Activated CD4-positive, CD25-positive, alpha-beta regulatory T cell treated with anti-CD3 and anti-CD28 coated beads, Interleukin-2, amount 50 U/mL, for 72 hours (primary cell): ENCODE results near the gene ARMC5.
A peak's percentile ranks its signal among the peaks of the same experiment; 100 is the strongest.
"Not testable (repeated sequence)": the region's sequence is repeated elsewhere in the genome, so short reads cannot be mapped to it uniquely, and the experiment has no call there.

Experiments
- DNase-seq: peaks from one replicate; pipeline ENCODE4 v3.0.0; 2021

ARMC5 gene

GRCh38 chr16:31458844-31459686, at the start of gene ARMC5:
TSS of gene ARMC5 (plus strand) at chr16:31459501. CDS start at chr16:31459525, 24 bp downstream.
- peak; percentile 93 for DNase-seq

- DNase-seq, result no peak
These were observed 49.2 kb upstream of the ARMC5 start for GRCh38 chr16:31410082-31410481.

GRCh38 chr16:31411024-31411844, 48.1 kb upstream of the ARMC5 start:
- no peak for DNase-seq

- DNase-seq, result no peak
These were observed 46.6 kb upstream of the ARMC5 start for GRCh38 chr16:31412750-31413149.

- DNase-seq, result no peak
These were observed 45.9 kb upstream of the ARMC5 start for GRCh38 chr16:31413381-31413780.

GRCh38 chr16:31413943-31414342, 45.4 kb upstream of the ARMC5 start:
- DNase-seq, result no peak

GRCh38 chr16:31414706-31415105, 44.6 kb upstream of the ARMC5 start:
- no peak for DNase-seq

GRCh38 chr16:31416371-31416770, 42.9 kb upstream of the ARMC5 start:
- no peak for DNase-seq

GRCh38 chr16:31417036-31417435, 42.3 kb upstream of the ARMC5 start:
- not testable (repeated sequence) for DNase-seq

GRCh38 chr16:31417916-31418315, 41.4 kb upstream of the ARMC5 start:
- DNase-seq, result no peak

GRCh38 chr16:31420037-31420436, 39.3 kb upstream of the ARMC5 start:
- no peak for DNase-seq

- DNase-seq, result no peak
These were observed 37.7 kb upstream of the ARMC5 start for GRCh38 chr16:31421587-31421986.

GRCh38 chr16:31423241-31423640, 36.1 kb upstream of the ARMC5 start:
- no peak for DNase-seq

- DNase-seq, result no peak
These were observed 35.5 kb upstream of the ARMC5 start for GRCh38 chr16:31423801-31424200.

GRCh38 chr16:31427441-31428278, 31.6 kb upstream of the ARMC5 start:
- DNase-seq, result peak; percentile 67

GRCh38 chr16:31428279-31428597, 31.1 kb upstream of the ARMC5 start, which contains the start of gene COX6A2:
TSS of gene COX6A2 (minus strand) at chr16:31428360. CDS start at chr16:31428325, 35 bp downstream.
- no peak for DNase-seq

GRCh38 chr16:31428638-31429247, 30.6 kb upstream of the ARMC5 start:
- no peak for DNase-seq

GRCh38 chr16:31429314-31429713, 30.0 kb upstream of the ARMC5 start:
- no peak for DNase-seq

GRCh38 chr16:31429796-31430195, 29.5 kb upstream of the ARMC5 start:
- DNase-seq, result no peak

- DNase-seq, result no peak
These were observed 28.8 kb upstream of the ARMC5 start for GRCh38 chr16:31430380-31431052.

- no peak for DNase-seq
These were observed 23.7 kb upstream of the ARMC5 start for GRCh38 chr16:31435341-31436220.
